GM20000 (cell line): ENCODE data around the gene LSMEM2.
"Not testable (repeated sequence)": the region's sequence is repeated elsewhere in the genome, so short reads cannot be mapped to it uniquely, and the experiment has no call there.

Experiments used
- DNase-seq: peaks from one replicate; pipeline ENCODE4 v3.0.0; 2012; ENCODE audit warnings: low spot score
- TF ChIP-seq, protein P1 (sequence below): IDR thresholded peaks from 2 replicates; pipeline ENCODE4 v1.5.1; 2012; ENCODE audit warnings: mild to moderate bottlenecking, control low read depth; ENCODE audit errors: extremely low read depth, missing control alignments

LSMEM2 gene

DNA sequence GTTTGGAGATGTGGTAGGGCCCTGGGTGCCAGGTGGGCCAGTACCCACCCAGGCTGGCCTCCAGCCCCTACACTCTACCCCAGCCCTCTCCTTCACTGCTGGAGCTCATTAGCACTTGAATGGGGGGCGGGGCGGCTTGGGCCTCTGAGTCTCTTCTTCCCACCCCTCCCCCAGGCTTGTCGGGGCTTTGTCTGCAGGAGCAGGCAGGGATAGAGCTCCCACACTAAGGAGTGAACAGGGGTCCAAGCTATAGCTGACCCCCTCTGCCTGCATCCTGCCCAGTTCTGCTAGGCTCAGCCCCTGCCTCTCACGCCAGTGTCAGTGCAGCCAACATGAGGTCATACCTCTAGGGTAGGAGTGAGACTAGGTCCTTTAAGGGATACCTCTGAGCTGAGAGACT, 37.7 kb upstream of the LSMEM2 start:
- DNase-seq: no peak
- TF ChIP-seq, protein P1, sequence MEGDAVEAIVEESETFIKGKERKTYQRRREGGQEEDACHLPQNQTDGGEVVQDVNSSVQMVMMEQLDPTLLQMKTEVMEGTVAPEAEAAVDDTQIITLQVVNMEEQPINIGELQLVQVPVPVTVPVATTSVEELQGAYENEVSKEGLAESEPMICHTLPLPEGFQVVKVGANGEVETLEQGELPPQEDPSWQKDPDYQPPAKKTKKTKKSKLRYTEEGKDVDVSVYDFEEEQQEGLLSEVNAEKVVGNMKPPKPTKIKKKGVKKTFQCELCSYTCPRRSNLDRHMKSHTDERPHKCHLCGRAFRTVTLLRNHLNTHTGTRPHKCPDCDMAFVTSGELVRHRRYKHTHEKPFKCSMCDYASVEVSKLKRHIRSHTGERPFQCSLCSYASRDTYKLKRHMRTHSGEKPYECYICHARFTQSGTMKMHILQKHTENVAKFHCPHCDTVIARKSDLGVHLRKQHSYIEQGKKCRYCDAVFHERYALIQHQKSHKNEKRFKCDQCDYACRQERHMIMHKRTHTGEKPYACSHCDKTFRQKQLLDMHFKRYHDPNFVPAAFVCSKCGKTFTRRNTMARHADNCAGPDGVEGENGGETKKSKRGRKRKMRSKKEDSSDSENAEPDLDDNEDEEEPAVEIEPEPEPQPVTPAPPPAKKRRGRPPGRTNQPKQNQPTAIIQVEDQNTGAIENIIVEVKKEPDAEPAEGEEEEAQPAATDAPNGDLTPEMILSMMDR: no peak

DNA sequence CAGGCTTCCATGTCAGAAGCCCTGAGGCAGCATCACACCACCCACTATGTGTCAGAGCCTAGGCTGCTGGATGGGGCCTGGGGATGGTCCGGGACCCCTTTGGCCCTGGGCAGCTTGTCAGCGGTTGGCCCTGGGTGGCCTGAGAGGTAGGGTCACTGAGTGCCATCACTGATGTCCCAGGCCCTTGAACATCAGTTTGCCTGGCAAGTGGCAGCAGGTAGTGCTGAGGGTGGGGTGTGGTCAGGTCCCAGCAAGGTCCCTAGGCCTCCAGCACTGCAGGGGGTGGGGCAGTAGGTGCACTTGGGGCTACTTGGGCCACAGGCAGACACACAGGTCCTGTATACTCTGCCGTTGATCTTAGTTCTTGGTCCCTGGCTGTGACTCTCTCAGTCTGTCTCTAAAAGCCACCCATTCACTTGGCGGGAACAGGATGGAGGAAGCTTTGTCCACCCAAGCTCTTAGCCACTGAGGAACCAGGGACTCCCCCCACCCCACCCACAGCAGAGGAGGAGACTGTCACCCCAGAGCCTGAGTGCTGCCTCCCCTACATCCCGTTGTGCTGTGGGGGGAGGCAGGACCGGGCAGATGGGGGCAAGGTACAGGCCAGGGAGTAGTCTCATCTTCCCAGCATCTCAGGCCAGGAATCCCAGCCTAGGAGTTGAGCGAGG, 37.0 kb upstream of the LSMEM2 start:
- TF ChIP-seq, protein P1: no peak
- no peak for DNase-seq

DNA sequence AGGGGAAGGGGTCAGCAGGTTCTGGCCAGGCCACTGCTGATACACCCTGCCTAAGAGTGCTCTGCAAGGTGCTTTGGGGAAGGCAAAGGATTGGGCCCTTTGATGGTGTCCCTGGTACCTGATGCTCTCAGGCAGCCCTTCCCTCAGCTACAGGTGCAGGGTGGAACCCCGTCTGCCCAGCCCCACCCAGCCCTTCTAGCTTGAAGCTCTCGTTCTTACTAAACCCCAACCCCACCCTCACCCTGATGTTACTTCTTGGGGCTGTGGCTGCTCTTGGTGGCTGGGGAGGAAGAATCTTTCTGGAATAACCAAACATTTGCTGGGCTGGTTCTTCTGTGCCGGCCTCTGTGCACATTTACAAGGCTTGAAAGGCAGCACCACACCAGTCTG, 36.5 kb upstream of the LSMEM2 start:
- DNase-seq: no peak
- TF ChIP-seq, protein P1: no peak

DNA sequence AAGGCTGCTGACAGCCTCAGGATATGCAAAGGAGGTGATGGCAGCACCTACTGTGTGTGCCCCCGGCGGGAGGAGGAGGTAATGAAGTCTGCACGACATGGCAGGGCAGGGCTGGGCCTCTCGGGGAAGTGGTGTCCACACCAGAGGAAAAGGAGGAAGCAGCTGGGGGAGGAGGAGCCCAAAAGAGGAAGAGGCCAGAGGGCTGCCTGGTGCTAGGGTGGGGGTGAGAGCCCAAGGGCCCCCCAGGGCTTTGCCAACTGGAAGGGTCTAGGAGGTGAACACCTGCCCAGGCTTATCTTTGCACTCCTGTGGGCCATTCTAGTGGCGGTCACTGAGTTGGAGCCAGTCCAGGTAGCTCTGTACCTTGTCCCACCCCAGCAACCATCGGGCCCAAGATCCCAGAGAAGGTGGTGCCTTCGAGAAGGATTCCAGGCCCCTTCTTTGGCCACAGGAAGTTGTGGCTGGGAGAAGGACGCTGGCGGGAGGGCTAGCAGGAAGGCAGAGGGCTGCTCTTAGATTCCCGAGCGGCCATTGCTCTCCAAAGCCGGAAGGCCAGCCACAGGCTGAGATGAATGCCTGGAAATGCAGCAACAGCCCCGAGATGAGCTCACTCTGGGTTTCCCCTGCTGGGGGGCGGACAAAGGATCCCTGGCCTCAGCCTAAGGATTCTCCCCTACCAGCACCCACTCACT, 35.9 kb upstream of the LSMEM2 start:
- DNase-seq: no peak
- TF ChIP-seq, protein P1: no peak

DNA sequence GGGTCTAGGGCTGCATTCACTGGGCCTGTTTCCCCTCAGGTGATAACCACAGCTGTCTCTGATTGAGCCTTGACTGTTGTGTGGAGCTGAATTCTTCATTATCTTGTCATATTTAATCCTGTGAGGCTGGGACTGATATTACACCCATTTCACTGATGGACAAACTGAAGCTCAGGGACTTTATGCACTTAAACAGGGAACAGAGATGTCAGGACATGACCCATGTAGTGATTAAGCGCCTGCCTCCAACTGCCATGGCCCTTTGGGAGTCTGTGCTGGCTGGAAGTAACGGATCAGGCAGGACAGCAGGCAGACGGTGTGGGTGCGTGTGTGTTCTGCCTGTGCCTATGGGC, 35.4 kb upstream of the LSMEM2 start:
- TF ChIP-seq, protein P1: no peak
- DNase-seq: no peak

DNA sequence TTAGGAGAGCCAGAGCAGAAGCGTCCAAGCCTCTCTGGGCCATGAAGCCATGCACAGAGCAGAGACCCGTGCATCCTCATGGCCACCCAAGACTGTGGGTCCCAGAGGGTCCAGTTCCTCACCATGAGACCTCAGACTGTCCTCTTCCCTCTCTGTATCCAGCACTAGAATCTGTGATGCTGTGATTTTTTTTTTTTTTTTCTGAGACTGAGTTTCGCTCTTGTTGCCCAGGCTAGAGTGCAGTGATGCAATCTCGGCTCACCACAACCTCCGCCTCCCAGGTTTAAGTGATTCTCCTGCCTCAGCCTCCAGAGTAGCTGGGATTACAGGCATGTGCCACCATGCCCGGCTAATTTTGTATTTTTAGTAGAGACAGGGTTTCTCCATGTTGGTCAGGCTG, 34.1 kb upstream of the LSMEM2 start:
- not testable (repeated sequence) for DNase-seq

DNA sequence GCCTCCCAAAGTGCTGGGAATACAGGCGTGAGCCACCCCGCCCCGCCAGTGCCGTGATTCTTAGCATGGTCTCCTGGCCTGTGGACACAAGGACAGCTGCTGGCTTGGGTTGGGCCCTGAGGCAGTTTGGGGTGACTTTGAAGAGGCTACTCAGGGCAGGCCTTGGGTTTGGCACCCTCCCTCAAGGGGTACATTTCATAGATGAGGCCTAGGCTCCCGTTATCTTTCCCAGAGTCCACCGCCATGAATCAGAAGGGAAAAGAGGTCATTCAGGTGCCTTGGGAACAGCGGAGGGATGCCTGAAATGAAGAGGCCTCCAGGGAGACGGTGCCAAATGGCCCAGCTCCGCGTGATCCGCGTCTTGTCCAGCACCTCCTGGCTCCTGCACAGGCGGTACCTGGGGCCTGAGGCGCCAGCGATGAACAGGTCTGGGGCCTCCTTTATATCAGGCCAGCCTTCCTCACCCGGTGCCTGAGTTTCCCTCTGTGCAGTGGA, 33.6 kb upstream of the LSMEM2 start:
- no peak for DNase-seq
- TF ChIP-seq, protein P1: no peak
